SK-N-SH treated with all-trans-retinoic acid at 6 μM for 48 hours (cell line): ENCODE data around the gene RPP25L.

Experiments used
- CSDC2 ChIP-seq: fragments of 250-450 bp; sonication (Bioruptor Pico); IDR thresholded peaks from 2 replicates; pipeline ENCODE4 v1.5.0; 2020; ENCODE audit warnings: mild to moderate bottlenecking, moderate library complexity
- ESRRG ChIP-seq: fragments of 250-450 bp; sonication (Bioruptor Pico); IDR thresholded peaks from 2 replicates; pipeline ENCODE4 v1.6.1; 2021; ENCODE audit warnings: mild to moderate bottlenecking
- ZFP3 ChIP-seq: fragments of 250-450 bp; sonication (Bioruptor Pico); IDR thresholded peaks from 2 replicates; pipeline ENCODE4 v1.5.0; 2020; ENCODE audit warnings: mild to moderate bottlenecking, moderate library complexity
- ZFP30 ChIP-seq: fragments of 450-650 bp; formaldehyde crosslinking; IDR thresholded peaks from 2 replicates; pipeline ENCODE4 v1.5.0; 2022; ENCODE audit warnings: mild to moderate bottlenecking, moderate library complexity
- ZNF565 ChIP-seq: fragments of 450-650 bp; formaldehyde crosslinking; conservative IDR thresholded peaks from 2 replicates; pipeline ENCODE4 v1.5.0; 2020; ENCODE audit warnings: low read depth, mild to moderate bottlenecking, moderate library complexity
- TF ChIP-seq, protein P1 (sequence below): fragments of 250-450 bp; sonication (Bioruptor Pico); IDR thresholded peaks from 2 replicates; pipeline ENCODE4 v1.5.1; 2020; ENCODE audit warnings: low read depth, mild to moderate bottlenecking, moderate library complexity
- TF ChIP-seq, protein P2 (sequence below): fragments of 250-450 bp; sonication (Bioruptor Pico); IDR thresholded peaks from 2 replicates; pipeline ENCODE4 v1.5.0; 2020; ENCODE audit warnings: mild to moderate bottlenecking, moderate library complexity

DNA sequence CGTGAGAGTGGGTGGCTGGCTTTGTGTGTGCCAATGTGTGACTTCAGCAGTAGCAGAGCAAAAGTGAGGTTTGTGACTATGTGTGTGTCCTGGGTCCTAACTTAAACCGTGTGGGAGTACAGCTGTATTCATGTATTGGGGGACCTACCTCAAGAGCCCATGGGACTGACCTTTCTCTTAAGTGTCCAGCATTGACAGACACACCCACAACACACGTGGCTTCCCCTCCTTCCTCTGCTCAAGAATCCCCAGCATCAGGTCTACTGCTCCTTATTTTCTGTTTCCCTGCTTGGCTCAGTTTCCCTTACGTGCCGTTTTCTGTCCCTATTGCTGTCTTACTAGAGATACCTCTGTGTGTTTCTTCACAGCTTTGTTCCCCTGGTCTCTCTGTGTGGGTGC is 40.7 kb upstream of the RPP25L start:
- no peak for TF ChIP-seq ESRRG (CRISPR knock-in tag)
- TF ChIP-seq ZFP30 (CRISPR knock-in tag), result no peak
- TF ChIP-seq ZNF565 (CRISPR knock-in tag), result no peak
- TF ChIP-seq ZFP3 (CRISPR knock-in tag), result no peak
- TF ChIP-seq, protein P1, sequence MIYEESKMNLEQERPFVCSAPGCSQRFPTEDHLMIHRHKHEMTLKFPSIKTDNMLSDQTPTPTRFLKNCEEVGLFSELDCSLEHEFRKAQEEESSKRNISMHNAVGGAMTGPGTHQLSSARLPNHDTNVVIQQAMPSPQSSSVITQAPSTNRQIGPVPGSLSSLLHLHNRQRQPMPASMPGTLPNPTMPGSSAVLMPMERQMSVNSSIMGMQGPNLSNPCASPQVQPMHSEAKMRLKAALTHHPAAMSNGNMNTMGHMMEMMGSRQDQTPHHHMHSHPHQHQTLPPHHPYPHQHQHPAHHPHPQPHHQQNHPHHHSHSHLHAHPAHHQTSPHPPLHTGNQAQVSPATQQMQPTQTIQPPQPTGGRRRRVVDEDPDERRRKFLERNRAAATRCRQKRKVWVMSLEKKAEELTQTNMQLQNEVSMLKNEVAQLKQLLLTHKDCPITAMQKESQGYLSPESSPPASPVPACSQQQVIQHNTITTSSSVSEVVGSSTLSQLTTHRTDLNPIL (CRISPR knock-in tag), result no peak
- TF ChIP-seq, protein P2, sequence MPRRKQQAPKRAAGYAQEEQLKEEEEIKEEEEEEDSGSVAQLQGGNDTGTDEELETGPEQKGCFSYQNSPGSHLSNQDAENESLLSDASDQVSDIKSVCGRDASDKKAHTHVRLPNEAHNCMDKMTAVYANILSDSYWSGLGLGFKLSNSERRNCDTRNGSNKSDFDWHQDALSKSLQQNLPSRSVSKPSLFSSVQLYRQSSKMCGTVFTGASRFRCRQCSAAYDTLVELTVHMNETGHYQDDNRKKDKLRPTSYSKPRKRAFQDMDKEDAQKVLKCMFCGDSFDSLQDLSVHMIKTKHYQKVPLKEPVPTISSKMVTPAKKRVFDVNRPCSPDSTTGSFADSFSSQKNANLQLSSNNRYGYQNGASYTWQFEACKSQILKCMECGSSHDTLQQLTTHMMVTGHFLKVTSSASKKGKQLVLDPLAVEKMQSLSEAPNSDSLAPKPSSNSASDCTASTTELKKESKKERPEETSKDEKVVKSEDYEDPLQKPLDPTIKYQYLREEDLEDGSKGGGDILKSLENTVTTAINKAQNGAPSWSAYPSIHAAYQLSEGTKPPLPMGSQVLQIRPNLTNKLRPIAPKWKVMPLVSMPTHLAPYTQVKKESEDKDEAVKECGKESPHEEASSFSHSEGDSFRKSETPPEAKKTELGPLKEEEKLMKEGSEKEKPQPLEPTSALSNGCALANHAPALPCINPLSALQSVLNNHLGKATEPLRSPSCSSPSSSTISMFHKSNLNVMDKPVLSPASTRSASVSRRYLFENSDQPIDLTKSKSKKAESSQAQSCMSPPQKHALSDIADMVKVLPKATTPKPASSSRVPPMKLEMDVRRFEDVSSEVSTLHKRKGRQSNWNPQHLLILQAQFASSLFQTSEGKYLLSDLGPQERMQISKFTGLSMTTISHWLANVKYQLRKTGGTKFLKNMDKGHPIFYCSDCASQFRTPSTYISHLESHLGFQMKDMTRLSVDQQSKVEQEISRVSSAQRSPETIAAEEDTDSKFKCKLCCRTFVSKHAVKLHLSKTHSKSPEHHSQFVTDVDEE (CRISPR knock-in tag), result no peak
- TF ChIP-seq CSDC2 (CRISPR knock-in tag), result no peak
